Glutamatergic neuron (in vitro differentiated cells): ENCODE results near the gene NR1I3. TPM values are rescaled to one million over a fixed set of nuclear protein-coding genes. Genes with fewer than 3 reads are reported as not detected.

Experiments used
- DNase-seq: peaks from one replicate; pipeline ENCODE4 v3.0.0; 2022
- H3K27ac Mint-ChIP-seq: one replicate; pipeline ENCODE4 v1.8.0; 2020; ENCODE audit warnings: mild to moderate bottlenecking, mixed read lengths, inconsistent platforms; ENCODE audit not compliant: unreplicated experiment
- H3K27me3 Mint-ChIP-seq: one replicate; pipeline ENCODE4 v1.8.0; 2020; ENCODE audit warnings: mild to moderate bottlenecking, moderate library complexity, mixed read lengths, inconsistent platforms; ENCODE audit not compliant: unreplicated experiment
- H3K36me3 Mint-ChIP-seq: one replicate; pipeline ENCODE4 v1.8.0; 2020; ENCODE audit warnings: mild to moderate bottlenecking, mixed read lengths, inconsistent platforms; ENCODE audit not compliant: unreplicated experiment
- H3K4me1 Mint-ChIP-seq: one replicate; pipeline ENCODE4 v1.8.0; 2020; ENCODE audit warnings: mild to moderate bottlenecking, low read depth, mixed read lengths, inconsistent platforms; ENCODE audit not compliant: unreplicated experiment
- H3K4me3 Mint-ChIP-seq: one replicate; pipeline ENCODE4 v1.8.0; 2020; ENCODE audit warnings: mild to moderate bottlenecking, mixed read lengths, inconsistent platforms; ENCODE audit not compliant: unreplicated experiment
- H3K9me3 Mint-ChIP-seq: one replicate; pipeline ENCODE4 v1.8.0; 2020; ENCODE audit warnings: mild to moderate bottlenecking, moderate library complexity, mixed read lengths, inconsistent platforms; ENCODE audit not compliant: unreplicated experiment
- total RNA-seq: library from RNA; stranded (reverse); fragmentation: NEBNext Ultra II Directional; extraction: Animal tissue kit (Norgen Biotek cat#: 25700); gene quantifications from one replicate; pipeline ENCODE4 v1.2.1, GENCODE V29; 2021; ENCODE audit not compliant: unreplicated experiment
- TF ChIP-seq, protein P1 (sequence below): fragments of 200-600 bp; sonication (generic); IDR thresholded peaks from one replicate; pipeline ENCODE4 v1.5.0; 2021; ENCODE audit not compliant: partially characterized antibody, unreplicated experiment

Gene NR1I3
- total RNA-seq, 1 donor from 2014 or later: not detected

DNA sequence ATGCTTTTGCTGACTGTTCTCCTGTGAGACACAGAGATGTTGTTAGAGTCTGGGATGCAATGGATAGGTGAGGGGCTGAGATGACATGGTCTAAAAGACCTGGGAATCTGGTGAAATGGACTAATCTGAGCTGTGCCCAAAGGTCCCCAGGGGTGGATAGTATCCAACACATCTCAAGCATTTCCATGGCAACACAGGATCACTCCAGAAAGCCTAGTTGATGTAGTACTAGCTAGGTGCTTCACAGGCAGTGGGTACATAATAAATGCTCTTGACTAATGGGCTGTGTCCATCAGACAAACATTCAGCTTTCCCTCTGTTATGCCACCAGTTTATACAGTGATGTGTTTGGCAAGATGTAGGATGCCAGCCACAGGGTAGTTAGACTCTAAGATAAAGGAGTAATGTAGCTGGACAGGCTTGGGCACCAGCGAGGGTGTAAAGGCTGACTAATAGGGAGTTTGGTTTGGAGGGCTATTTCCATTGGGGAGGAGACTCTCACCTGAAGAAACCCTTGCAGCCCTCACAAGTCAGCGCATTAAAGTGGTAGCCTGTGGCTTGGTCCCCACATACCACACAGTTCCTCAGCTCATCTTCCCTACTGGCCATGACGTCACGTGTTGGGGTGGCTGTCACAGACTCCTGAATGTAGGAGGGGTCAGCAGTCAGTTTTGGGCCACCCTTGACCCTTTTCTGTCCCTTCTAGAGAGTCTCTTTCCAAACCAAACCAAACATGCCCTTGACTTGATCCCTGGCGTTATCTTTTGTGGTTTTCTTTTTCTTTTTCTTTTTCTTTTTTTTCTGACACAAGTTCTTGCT, 1.8 kb downstream of the NR1I3 start:
- Mint-ChIP-seq H3K36me3 (no peaks in the 10 kb centered on the region), H3K27ac (no peak overlapping the region), H3K4me3 (no peak overlapping the region), H3K27me3 (peaks cover 11% of the 10 kb centered on the region), H3K9me3 (no peaks in the 10 kb centered on the region), H3K4me1 (no peaks in the 10 kb centered on the region)
- no peak for DNase-seq
- TF ChIP-seq, protein P1, sequence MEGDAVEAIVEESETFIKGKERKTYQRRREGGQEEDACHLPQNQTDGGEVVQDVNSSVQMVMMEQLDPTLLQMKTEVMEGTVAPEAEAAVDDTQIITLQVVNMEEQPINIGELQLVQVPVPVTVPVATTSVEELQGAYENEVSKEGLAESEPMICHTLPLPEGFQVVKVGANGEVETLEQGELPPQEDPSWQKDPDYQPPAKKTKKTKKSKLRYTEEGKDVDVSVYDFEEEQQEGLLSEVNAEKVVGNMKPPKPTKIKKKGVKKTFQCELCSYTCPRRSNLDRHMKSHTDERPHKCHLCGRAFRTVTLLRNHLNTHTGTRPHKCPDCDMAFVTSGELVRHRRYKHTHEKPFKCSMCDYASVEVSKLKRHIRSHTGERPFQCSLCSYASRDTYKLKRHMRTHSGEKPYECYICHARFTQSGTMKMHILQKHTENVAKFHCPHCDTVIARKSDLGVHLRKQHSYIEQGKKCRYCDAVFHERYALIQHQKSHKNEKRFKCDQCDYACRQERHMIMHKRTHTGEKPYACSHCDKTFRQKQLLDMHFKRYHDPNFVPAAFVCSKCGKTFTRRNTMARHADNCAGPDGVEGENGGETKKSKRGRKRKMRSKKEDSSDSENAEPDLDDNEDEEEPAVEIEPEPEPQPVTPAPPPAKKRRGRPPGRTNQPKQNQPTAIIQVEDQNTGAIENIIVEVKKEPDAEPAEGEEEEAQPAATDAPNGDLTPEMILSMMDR: no peak

DNA sequence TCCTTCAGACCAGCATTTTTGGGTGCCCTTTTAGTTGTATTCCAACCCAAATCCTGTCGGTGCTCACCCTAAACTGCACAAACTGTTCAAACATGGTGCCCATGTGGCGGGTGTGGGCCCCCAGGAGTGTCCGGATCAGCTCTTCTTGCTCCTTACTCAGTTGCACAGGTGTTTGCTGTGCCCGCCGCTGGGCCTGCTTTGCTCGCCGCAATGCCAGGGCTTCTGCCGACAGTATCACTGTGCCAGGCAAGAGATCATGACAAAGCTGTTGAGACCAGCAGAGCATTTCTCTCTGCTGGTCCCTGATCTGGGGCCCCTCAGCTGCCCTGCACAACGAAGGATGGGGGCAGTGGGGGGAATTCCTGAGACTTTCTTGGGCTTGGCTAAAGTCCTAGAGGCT, 4.9 kb downstream of the NR1I3 start:
- no peak overlapping the region for H3K27ac Mint-ChIP-seq
- DNase-seq: no peak
- TF ChIP-seq, protein P1: no peak
- peaks cover 5% of the 10 kb centered on the region for H3K27me3 Mint-ChIP-seq
- H3K36me3 Mint-ChIP-seq: no peaks in the 10 kb centered on the region
- H3K4me3 Mint-ChIP-seq: no peak overlapping the region
- H3K9me3 Mint-ChIP-seq: no peaks in the 10 kb centered on the region
- H3K4me1 Mint-ChIP-seq: no peaks in the 10 kb centered on the region

DNA sequence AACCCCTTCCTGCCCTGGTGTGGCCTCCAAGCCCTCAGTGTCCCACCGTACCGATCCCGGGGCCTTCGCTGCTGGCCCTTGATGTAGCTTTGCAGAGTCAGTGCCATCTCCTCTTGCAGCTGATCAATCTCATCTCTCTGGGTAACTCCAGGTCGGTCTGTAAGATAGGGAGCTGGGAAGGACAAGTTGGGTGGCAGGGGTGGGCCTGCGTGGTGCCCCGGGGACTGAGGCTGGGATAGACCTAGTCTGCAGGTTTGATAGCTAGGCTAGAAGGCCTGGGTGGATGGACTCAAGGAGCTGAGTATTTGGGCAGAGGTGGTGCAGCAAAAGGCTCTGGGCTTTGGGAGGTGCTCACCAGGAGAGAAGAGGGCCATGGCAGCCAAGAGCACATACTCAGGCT, 7.2 kb downstream of the NR1I3 start:
- TF ChIP-seq, protein P1: no peak
- peaks cover 5% of the 10 kb centered on the region for H3K27me3 Mint-ChIP-seq
- H3K27ac Mint-ChIP-seq: no peak overlapping the region
- H3K36me3 Mint-ChIP-seq: no peaks in the 10 kb centered on the region
- no peaks in the 10 kb centered on the region for H3K9me3 Mint-ChIP-seq
- H3K4me1 Mint-ChIP-seq: peaks cover 7% of the 10 kb centered on the region
- DNase-seq: no peak
- no peak overlapping the region for H3K4me3 Mint-ChIP-seq

DNA sequence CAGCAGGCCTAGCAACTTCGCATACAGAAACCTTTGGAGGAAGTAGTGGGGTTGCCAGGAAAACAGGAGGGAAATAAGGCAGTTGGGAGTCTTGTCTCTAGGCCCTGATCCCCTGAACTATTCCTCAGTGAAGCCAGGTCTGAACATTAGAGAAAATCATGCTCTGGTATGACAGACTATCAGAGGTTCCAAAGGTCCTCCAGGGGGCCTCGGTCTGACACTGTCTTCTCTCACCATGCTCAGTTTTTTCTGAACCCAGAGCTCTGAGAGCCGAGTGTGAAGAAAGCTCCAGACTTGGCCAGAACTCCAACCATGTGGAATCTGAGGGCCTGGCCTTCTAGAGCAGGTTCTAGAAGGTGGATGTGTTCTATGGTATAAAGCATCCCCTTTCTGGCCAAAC, 8.1 kb downstream of the NR1I3 start:
- no peak overlapping the region for H3K4me3 Mint-ChIP-seq
- no peaks in the 10 kb centered on the region for H3K9me3 Mint-ChIP-seq
- H3K27me3 Mint-ChIP-seq: peaks cover 2% of the 10 kb centered on the region
- no peak overlapping the region for H3K27ac Mint-ChIP-seq
- peaks cover 7% of the 10 kb centered on the region for H3K4me1 Mint-ChIP-seq
- no peaks in the 10 kb centered on the region for H3K36me3 Mint-ChIP-seq
- TF ChIP-seq, protein P1: no peak
- DNase-seq: no peak

DNA sequence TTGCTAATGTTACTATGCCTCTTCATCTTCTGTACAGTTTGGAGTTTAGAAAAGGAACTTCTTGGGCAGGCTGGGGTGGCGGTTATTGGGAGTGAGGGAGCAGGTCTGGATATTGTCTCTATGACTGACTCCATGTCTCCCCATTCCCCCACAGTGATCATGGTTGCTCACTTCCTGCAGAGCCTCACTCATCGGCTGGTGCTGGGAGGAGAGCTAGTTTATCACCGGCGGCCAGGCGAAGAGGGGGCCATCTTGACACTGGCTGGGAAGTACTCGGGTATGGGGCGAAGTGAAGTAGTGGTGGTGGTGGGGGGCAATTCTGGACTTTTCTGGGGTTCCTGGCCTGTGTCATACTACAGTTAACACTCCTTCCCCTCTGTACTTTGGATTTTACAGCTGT, 10.0 kb downstream of the NR1I3 start:
- TF ChIP-seq, protein P1: no peak
- no peak overlapping the region for H3K27ac Mint-ChIP-seq
- peaks cover 2% of the 10 kb centered on the region for H3K27me3 Mint-ChIP-seq
- H3K4me3 Mint-ChIP-seq: no peak overlapping the region
- H3K9me3 Mint-ChIP-seq: no peaks in the 10 kb centered on the region
- H3K36me3 Mint-ChIP-seq: no peaks in the 10 kb centered on the region
- peaks cover 7% of the 10 kb centered on the region for H3K4me1 Mint-ChIP-seq
- DNase-seq: no peak
